Anterior cingulate cortex (tissue), 58 donors: ENCODE data around the gene TET2.

Experiments used
- DNase-seq, 58 donors: peaks; one replicate each; lab custom pipeline; 2025; lab: John Stamatoyannopoulos, UW

Gene TET2

GRCh38 chr4:105225500-105225899 lies 78.8 kb downstream of the TET2 start:
- no peak for DNase-seq

GRCh38 chr4:105227054-105227453 lies 80.4 kb downstream of the TET2 start:
- no peak for DNase-seq

GRCh38 chr4:105230287-105230686 lies 83.6 kb downstream of the TET2 start:
- DNase-seq: no peak

GRCh38 chr4:105232374-105232773 lies 85.7 kb downstream of the TET2 start:
- no peak for DNase-seq

GRCh38 chr4:105234582-105234981 lies 87.9 kb downstream of the TET2 start:
- no peak for DNase-seq

GRCh38 chr4:105236202-105236915 lies 89.7 kb downstream of the TET2 start:
- DNase-seq: no peak

GRCh38 chr4:105236916-105237311 lies 90.2 kb downstream of the TET2 start:
- DNase-seq: no peak

GRCh38 chr4:105240037-105240436 lies 93.4 kb downstream of the TET2 start:
- no peak for DNase-seq

- peak in 52 of 58 donors; percentile 12 to 82 (median 58) for DNase-seq
These were observed 94.8 kb downstream of the TET2 start for GRCh38 chr4:105241451-105241850.

- DNase-seq: no peak
These were observed 96.8 kb downstream of the TET2 start for GRCh38 chr4:105243446-105243845.

GRCh38 chr4:105246712-105247111 lies 100.0 kb downstream of the TET2 start:
- DNase-seq: peak in 5 of 58 donors; percentile 2 to 61 (median 9)

- DNase-seq: no peak
These were observed 101.9 kb downstream of the TET2 start for GRCh38 chr4:105248613-105249012.

GRCh38 chr4:105257817-105258495 lies 111.3 kb downstream of the TET2 start:
- DNase-seq: no peak

- DNase-seq: no peak
These were observed 119.0 kb downstream of the TET2 start for GRCh38 chr4:105265689-105266088.

- no peak for DNase-seq
These were observed 120.6 kb downstream of the TET2 start for GRCh38 chr4:105267280-105267679.

- peak in 2 of 58 donors; percentile 3 to 7 for DNase-seq
These were observed 125.3 kb downstream of the TET2 start for GRCh38 chr4:105272002-105272401.

- no peak for DNase-seq
These were observed 126.6 kb downstream of the TET2 start for GRCh38 chr4:105273230-105273629.

GRCh38 chr4:105274090-105274489 lies 127.4 kb downstream of the TET2 start:
- no peak for DNase-seq

- no peak for DNase-seq
These were observed 127.8 kb downstream of the TET2 start for GRCh38 chr4:105274504-105274903.

GRCh38 chr4:105276361-105277104 lies 129.9 kb downstream of the TET2 start:
- no peak for DNase-seq

- no peak for DNase-seq
These were observed 131.0 kb downstream of the TET2 start for GRCh38 chr4:105277702-105278101.
